GM21737 (cell line): ENCODE results near the gene TIAM2.
"Not testable (repeated sequence)": the region's sequence is repeated elsewhere in the genome, so short reads cannot be mapped to it uniquely, and the experiment has no call there.

Experiments
- ATAC-seq: cut with Tn5 transposase; IDR thresholded peaks from one replicate; pipeline ENCODE4 v1.9.1; 2021; ENCODE audit warnings: mild to moderate bottlenecking, moderate library complexity; ENCODE audit not compliant: unreplicated experiment

Gene TIAM2

GRCh38 chr6:154995254-154996015, at the start of gene TIAM2:
Gene TIAM2 (plus strand): TSS chr6:154995315. CDS start chr6:155129224, 133,909 bp downstream.
- no peak for ATAC-seq

GRCh38 chr6:154950979-154951344, 44.2 kb upstream of the TIAM2 start:
- ATAC-seq, result no peak

DNA sequence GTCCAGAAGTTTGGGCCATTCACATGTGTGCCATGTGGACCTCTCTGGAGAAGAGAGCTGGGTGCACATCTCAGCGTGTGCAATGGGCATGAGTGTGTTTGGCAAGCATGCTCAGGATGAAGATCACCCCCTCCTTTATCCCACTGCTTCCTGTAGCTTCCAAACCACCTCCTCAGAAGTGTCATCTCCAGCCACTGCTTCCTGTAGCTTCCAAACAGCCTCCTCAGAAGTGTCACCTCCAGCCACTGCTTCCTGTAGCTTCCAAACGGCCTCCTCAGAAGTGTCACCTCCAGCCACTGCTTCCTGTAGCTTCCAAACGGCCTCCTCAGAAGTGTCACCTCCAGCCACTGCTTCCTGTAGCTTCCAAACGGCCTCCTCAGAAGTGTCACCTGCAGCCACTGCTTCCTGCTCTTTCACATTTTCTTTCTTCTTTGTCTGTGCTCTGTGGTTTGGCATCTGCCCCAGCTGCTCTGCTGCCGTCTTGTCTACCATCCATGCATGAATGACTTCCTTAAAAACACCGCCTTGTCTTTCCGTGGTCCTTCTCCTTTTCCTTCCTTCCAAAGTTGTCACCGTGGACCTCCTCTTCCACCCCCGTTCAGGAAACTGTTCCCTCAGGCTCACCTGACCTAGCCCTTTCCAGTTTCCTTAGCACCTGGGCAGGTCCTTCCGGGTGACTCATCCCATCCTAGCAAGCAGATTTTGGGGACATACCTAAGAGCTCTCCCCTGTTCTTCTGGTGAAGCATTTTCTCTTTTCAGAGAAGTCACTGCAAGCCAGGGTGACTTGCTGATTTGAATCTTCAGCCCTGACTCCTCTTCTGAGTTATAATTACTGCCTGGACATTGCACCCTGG, 43.5 kb upstream of the TIAM2 start:
- ATAC-seq, result peak; percentile 89

GRCh38 chr6:154953644-154954043, 41.5 kb upstream of the TIAM2 start:
- no peak for ATAC-seq

- ATAC-seq, result no peak
These were observed 40.8 kb upstream of the TIAM2 start for GRCh38 chr6:154954347-154954746.

DNA sequence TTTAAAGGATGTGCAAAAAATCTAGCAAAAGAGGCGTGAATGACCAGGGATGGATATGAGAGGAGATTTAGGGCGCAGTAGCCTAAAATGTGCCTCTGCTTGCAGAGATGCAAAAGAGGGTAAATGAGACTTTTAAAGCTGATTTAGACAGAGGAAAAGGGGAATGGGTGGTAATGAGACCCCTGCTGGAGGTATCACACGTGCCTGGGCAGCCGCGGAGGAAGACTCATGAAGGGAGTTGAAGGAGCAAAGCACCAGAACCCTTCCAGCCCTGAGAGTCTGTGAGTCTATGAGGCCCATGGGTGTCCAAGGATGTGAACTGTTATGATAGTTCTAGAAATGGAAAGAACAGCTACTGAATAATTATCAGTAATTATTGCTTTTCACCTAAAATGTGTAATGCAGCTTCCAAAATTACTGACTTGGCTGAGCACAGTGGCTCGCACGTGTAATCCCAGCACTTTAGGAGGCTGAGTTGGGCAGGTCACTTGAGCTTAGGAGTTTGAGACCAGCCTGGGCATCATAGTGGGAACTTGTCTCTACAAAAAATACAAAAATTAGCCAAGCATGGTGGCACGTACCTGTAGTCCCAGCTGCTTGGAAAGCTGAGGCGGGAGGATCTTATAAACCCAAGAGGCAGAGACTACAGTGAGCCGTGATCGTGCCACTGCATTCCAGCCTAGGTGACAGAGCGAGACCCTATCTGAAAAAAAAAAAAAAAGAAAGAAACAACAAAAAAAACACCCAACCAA, 38.2 kb upstream of the TIAM2 start:
- ATAC-seq, result no peak

- no peak for ATAC-seq
These were observed 36.6 kb upstream of the TIAM2 start for GRCh38 chr6:154958469-154958868.

DNA sequence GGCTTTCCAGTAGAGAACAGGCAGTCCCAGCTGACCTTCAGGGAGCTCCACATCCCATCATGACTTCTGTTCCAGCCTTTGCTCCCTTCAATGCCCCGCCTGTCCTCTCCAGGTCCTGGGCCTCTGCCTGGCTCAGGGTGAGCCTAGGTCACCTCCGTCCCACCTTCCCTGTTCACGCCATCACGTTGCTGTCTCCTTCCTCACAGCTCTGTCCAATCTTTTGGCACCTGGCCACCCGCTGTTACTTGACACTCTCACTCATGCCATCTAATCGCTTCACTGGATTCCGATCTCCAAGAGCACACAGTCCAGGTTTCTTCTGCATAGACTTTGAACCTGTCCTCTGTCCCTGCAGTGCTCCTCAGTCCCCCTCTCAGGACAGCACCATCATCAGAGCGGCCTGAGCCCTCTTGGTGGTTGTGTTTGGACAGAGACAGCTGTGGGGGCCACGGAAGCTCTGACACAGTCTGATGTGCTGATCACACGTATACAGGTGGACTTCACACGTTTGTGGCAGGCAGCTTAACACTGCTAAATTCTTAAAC, 34.7 kb upstream of the TIAM2 start:
- no peak for ATAC-seq

- no peak for ATAC-seq
These were observed 34.1 kb upstream of the TIAM2 start for GRCh38 chr6:154960854-154961530.

DNA sequence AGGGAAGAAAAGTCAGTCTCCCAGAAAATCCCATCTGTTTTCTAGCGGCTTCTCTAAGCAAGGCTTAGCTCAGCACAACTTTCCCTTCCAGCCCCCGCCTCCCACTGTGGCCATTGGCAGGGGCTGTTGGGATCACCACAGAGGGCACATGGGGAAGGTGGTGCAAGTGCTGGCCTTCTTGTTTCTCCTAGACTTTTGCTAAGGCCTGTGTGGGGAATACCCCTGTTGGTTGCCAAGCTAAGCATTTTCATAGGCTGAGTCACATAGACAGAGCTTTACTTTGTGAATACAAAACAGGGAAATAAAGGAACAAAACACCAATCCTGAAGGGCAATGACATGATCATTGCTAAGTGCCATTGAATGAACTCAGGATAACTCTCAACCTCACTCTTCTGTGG, 32.4 kb upstream of the TIAM2 start:
- no peak for ATAC-seq

- not testable (repeated sequence) for ATAC-seq
These were observed 28.9 kb upstream of the TIAM2 start for GRCh38 chr6:154966065-154966770.

GRCh38 chr6:154969796-154970195, 25.3 kb upstream of the TIAM2 start:
- no peak for ATAC-seq

- ATAC-seq, result no peak
These were observed 20.5 kb upstream of the TIAM2 start for GRCh38 chr6:154974485-154975149.

- no peak for ATAC-seq
These were observed 17.5 kb upstream of the TIAM2 start for GRCh38 chr6:154977588-154977987.

- no peak for ATAC-seq
These were observed 14.6 kb upstream of the TIAM2 start for GRCh38 chr6:154980273-154981078.

GRCh38 chr6:154981079-154981870, 13.8 kb upstream of the TIAM2 start:
- no peak for ATAC-seq

DNA sequence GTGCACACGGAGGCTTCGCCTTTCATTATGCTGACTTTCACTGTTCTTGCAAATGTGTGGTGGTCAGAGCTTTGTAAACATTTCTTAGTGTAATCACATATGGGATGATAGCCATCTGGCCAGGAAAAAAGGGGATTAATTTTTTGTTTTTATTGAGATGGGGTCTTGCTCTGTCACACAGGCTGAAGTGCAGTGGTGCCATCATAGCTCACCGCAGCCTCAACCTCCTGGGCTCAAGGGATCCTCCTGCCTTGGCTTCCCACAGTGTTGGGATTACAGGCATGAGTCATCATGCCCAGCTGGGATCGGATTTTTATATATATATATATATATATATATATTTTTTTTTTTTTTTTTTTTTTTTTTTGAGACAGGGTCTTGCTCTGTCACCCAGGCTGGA, 11.0 kb upstream of the TIAM2 start:
- ATAC-seq, result no peak

DNA sequence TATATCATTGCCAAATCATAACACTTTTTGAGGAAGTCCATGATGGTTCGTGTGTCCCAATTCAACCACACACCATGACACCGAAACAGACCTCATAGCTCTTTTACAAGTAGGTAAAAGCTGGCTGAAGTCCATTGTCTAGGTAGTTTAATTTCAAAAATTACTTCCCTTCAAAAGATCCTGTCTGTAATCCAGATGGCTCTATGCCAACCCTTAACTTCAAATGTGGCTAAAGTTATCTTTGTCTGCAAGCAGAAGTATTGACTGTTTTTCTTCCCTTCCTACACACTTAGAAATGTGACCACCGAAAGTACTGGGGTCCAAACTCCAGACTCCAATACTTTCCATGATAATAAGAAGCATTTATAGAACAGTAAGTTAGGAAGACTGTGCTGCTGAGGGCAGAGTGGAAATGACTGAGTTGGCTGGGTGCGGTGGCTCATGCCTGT, 8.3 kb upstream of the TIAM2 start:
- no peak for ATAC-seq
